NCI-H446 treated with DMSO at 0.1 percent for 48 hours (cell line): ENCODE measurements around the gene SLC6A11.

Source experiments
- DNase-seq: peaks from one replicate; lab custom pipeline; 2025; lab: John Stamatoyannopoulos, UW

Gene SLC6A11

DNA sequence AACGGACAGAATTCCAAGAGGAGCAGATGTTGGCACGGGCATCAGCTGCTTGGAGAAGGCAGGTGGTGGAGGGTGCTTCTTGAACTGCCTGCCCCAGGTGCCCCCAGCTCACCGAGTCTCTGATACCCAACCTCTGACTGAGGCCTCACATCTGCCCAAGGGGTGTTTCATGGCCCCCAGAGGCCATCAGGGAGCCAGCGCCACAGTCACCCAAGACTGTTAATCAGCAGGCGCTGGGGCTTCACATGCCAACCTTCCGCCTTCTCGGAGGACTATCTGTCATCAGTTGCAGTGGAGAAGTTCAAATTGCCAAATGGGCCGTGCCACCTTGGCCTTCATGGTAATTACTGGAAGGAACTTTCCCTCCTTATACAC, 114.6 kb downstream of the SLC6A11 start:
- DNase-seq = no peak

- DNase-seq = no peak
Measured at GRCh38 chr3:10932596-10932995, 116.6 kb downstream of the SLC6A11 start.

GRCh38 chr3:10933021-10933420, 117.0 kb downstream of the SLC6A11 start:
- DNase-seq = no peak

- DNase-seq = no peak
Measured at GRCh38 chr3:10933470-10933804, 117.4 kb downstream of the SLC6A11 start.

DNA sequence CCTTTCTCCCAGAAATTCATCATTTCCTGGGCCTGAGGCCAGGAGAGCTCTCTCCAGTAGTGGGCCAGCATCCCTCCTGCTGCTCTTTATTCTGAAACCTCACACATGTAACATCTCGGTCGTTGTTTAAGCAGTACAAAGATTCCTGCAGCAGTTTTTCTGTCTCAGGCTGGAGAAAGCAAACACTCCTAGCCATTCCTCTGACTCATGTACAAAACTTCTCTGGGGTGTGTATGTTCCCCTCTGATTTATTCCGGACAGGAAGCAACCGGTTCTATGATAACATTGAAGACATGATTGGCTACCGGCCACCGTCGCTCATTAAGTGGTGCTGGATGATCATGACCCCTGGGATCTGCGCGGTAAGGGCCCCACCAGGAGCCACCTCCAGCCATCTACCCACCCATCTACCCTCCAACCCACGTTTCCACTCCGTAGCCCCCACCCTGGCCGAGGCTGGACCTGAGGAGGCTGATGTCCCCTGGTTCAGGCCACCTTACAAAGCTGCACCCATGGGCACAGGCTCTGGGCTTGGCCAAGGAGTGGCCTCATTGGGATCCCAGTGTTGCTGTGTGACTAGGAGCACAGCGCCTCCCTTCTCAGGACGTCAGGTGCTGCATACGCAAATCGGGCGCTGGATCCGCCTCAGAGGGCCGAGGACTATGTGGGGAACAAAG, 117.9 kb downstream of the SLC6A11 start:
- DNase-seq = no peak

- no peak for DNase-seq
Measured at GRCh38 chr3:10935028-10935427, 119.0 kb downstream of the SLC6A11 start.

- no peak for DNase-seq
Measured at GRCh38 chr3:10935846-10936631, 120.0 kb downstream of the SLC6A11 start.

DNA sequence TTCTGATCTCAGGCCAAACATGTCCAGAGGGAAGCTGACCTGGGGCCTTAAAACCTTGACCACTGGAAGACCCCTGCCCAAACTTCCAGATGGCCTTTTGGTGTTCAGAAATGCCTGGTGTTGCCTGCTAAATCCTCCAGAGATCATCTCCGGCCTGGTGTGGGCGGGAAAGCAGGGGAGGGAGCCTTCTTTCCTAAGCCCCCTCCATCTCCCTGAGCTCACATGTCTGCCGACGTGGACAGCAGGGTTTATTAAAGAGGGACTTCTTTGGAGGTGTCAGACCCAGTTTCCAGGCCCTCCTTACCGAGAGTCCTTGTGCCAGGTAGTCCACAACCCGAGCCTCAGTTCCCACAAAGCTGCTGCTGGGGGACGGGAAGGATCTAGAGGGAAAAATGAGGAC, 120.7 kb downstream of the SLC6A11 start:
- no peak for DNase-seq

DNA sequence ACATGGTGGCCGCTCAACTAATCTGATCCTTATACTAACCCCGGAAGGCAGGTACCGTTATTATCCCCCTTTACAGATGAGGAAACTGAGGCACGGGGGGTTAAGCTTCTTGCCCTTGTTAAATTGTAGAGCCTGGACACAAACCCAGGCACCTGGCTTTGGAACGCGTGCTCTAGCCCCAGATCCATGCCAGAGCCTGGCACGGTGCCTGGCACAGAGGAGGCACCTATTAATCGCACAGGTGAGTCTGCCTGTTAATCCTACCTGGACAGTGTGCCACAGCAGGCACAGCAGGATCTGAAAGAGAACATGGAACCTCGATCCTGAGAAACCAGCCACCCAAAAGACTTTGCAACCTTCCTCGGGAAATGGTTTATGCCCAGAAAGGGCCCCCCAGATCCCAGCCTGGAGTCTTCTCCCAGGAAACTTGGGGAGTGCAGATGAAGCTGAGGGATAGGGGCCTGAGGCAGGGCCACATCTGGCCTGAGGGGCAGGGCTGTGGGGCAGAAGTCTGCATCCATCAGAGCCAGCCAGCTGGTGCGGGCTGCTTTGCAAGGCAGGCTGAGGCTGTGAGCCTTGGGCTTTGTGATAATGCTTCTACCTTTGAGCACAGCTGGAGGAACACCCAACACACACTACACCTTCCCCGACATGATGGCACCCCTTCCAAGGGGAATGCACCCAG, 121.3 kb downstream of the SLC6A11 start:
- DNase-seq = no peak

GRCh38 chr3:10939556-10939955, 123.5 kb downstream of the SLC6A11 start:
- no peak for DNase-seq

GRCh38 chr3:10940106-10940505, 124.1 kb downstream of the SLC6A11 start:
- DNase-seq = no peak

- no peak for DNase-seq
Measured at GRCh38 chr3:10941972-10942371, 125.9 kb downstream of the SLC6A11 start.

- DNase-seq = no peak
Measured at GRCh38 chr3:10942690-10943205, 126.7 kb downstream of the SLC6A11 start.

- no peak for DNase-seq
Measured at GRCh38 chr3:10944866-10945265, 128.8 kb downstream of the SLC6A11 start.

GRCh38 chr3:10945683-10946287, 129.8 kb downstream of the SLC6A11 start:
- DNase-seq = no peak

DNA sequence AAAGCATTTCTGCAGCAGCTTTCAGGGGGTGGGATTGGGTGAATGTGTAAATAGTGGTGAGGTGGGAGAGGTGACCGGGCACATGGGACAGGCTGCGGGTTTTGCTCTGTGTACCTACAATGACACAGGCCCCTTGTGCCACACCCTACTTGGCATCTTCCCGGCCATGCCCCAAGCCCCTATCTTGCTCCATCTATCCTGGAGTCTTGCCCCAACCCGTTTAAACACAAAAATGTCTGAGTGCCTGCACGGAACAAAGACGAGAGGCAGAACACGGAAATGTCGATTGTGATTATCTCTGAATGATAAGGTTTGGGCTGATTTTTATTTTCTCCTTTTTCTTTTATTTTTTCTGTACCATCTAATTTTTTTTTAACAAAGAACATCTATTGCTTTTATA, 130.5 kb downstream of the SLC6A11 start:
- DNase-seq = no peak

DNA sequence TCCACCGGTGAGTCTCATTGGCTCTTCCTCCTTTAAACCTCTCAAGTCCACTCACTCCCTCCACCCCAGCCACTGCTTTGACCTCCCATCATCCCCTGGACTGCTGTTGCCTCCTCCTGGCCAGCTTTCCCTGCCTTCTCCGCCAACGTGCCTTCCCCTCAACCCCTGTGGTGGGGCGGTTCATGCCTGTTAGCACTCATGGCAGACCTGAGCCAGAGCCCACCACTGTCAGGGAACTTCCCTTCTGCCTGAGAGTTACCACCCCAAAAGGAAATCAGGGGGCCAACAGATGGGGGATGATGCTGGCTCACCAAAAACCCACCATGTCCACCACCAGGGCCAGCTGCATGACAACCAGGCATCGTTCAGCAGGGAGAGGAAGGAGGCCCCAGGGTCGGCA, 132.3 kb downstream of the SLC6A11 start:
- no peak for DNase-seq

DNA sequence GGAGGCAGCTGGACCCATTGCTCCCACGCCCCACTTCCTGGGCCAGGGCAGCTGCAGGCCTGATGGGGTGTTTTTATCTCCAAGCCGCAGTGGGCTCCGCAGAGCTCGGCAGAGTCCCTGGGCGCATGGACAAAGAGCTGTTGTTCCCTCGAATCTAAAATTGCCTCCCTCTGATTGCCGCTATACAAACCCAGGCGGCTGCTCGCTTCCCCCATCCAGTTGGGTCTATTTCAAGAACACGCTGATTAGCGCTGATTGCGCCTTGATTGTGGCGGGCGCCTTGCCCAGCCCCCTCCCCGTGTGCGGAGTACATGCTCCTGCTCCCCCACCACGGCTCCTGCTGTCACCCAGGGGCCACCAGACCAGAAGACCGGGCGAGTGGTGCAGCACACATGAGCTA, 133.2 kb downstream of the SLC6A11 start:
- DNase-seq = no peak

DNA sequence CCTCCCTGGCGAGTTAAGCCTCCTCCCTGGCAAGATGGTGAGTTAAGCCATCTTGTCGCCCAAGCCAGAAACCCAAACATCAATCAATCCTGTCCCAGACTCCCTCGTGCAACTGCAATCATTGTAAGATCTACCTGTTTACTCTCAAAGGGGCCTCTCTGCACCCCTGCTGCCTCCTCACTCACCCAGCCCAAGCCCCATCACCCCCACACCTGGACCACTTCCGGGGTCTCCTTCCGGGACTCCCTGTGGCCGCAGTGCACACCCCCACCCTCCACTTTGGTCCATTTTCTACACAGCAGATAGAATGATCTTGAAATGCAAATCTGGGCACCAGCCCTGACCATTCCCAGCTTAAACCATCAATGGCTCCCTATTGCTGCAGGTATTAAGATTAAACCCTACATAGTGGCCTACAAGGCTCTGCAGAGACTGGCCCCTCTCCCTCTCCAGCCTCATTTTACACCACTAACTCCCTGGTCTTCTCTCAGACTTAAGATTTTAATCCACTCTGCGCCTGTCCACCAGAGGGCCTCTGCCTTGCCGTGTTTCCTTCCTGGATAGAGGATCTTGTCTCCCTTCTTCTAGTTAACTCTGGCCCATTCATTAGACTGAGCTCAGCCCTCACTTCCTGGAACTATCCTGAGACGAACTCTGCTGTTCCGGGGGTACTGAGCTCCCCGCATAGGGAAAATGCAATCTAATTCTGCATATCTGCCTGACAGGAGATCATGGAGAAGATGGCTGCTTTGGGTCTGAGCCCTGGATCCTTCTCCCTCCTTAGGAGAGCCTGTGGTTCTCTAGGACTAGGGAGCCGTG, 134.7 kb downstream of the SLC6A11 start:
- no peak for DNase-seq

GRCh38 chr3:10951295-10951926, 135.4 kb downstream of the SLC6A11 start:
- no peak for DNase-seq

DNA sequence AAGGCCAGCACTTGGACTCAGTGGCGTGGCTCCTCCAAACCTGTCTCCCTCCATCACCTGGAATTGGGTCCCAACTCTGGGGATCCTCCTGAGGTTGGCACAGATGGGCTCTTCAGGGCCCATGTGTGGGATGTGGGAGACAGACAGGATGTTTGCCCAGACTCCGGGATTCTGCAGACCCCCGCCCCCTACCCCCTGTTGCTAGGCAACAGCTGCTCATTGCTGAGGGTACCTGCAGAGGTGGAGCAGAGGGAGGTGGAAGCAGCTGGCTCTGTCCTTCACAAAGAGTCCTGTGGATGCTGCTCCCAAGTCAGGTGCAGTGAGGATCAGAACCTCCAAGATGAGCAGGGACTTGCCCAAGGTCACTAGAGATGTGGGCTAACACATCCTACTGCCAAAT, 136.5 kb downstream of the SLC6A11 start:
- no peak for DNase-seq
